ENCODE data around the gene AHCY. TPM values are rescaled to one million over a fixed set of nuclear protein-coding genes. Genes with fewer than 3 reads are reported as not detected.

Gene AHCY
- total RNA-seq, 3 donors from 2014 or later (not counting 1 experiment from before 2014, with no cell fraction given), result 7.1 to 8.3 (median 7.7) TPM

DNA sequence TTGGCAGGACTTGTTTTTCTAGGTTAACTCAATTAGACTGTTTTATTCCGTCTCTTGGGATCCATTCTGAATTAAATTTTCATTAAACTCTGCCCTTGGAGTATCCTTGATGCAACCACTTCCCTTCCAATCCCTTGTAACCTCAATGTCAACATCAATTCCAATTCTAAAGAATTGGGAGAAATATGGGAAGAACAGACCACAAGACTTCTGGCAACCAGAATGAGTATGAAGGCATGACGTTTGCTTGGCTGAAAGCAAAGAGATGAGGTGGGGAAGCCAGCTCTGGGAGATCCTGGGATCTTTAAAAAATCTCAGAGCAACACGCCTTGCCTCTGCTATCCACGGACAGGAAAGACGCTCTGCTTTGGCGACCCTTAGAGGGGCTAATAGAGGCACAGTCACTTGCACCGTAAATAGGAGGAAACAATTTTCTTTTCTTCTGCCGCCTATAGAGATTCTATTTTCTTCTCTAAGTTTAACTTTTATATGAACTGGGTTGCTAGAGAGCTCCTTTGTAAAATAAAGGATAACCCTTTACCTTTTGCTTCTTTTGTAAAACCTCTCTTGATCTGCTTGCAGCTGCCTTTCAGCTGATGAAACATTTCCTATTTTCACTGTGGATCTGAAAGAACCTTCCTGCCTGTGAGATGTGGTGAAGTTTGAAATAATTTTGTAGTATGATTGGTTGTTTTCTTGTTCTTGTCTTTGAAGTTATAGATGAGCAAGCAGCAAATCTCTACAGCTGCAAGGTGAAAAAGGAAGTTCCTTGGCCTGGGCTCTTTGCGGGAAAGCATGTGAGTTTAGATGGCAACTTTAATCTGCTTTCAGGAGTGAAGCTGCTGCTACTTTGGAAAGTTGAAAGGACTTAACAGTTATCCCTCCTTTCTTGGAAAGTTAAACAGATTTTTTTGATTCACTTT is 62.2 kb downstream of the AHCY start, which contains the start of gene ASIP:
TSS of gene ASIP (plus strand) at position 731 of the 923 bp plus-strand sequence. CDS start 18,952 bp downstream, outside the sequence.
- TF ChIP-seq, protein P1, sequence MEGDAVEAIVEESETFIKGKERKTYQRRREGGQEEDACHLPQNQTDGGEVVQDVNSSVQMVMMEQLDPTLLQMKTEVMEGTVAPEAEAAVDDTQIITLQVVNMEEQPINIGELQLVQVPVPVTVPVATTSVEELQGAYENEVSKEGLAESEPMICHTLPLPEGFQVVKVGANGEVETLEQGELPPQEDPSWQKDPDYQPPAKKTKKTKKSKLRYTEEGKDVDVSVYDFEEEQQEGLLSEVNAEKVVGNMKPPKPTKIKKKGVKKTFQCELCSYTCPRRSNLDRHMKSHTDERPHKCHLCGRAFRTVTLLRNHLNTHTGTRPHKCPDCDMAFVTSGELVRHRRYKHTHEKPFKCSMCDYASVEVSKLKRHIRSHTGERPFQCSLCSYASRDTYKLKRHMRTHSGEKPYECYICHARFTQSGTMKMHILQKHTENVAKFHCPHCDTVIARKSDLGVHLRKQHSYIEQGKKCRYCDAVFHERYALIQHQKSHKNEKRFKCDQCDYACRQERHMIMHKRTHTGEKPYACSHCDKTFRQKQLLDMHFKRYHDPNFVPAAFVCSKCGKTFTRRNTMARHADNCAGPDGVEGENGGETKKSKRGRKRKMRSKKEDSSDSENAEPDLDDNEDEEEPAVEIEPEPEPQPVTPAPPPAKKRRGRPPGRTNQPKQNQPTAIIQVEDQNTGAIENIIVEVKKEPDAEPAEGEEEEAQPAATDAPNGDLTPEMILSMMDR (IDR thresholded peaks at IDR 0.05), result no peak
- H3K4me1 Mint-ChIP-seq, result no peaks in the 10 kb centered on the region
- Histone ChIP-seq H3K4me1 (ENCODE audit: control insufficient read depth, insufficient read depth, low read length) (no peaks in the 10 kb centered on the region), H3K9me3 (ENCODE audit: control insufficient read depth, insufficient read depth, low read length) (no peaks in the 10 kb centered on the region), H3K27ac (ENCODE audit: low read length) (no peak within 1 kb of the TSS), H3K27me3 (ENCODE audit: control insufficient read depth, insufficient read depth, low read length) (no peaks in the 10 kb centered on the region), H3K4me3 (ENCODE audit: low read length) (no peak within 1 kb of the TSS), H3K36me3 (ENCODE audit: control insufficient read depth, insufficient read depth, low read length) (no peaks in the 10 kb centered on the region)
- H3K9me3 Mint-ChIP-seq, result peaks cover 2 to 5% of the 10 kb centered on the region in 2 donors
- H3K36me3 Mint-ChIP-seq, result peaks cover 14% of the 10 kb centered on the region
- ATAC-seq (no peak), DNase-seq (peak in 1 of 2 donors; percentile 21)
- H3K27me3 Mint-ChIP-seq (ENCODE audit: low read depth in 2 of 2), result peaks cover 15 to 37% of the 10 kb centered on the region in 2 donors
- 62% methylated on average over 8 of the region's 9 CpGs for WGBS (ENCODE audit: insufficient coverage)
- intact Hi-C loops (cut with micrococcal nuclease), result no loop called here
- H3K27ac Mint-ChIP-seq, result no peak within 1 kb of the TSS
- H3K4me3 Mint-ChIP-seq, result no peak within 1 kb of the TSS

DNA sequence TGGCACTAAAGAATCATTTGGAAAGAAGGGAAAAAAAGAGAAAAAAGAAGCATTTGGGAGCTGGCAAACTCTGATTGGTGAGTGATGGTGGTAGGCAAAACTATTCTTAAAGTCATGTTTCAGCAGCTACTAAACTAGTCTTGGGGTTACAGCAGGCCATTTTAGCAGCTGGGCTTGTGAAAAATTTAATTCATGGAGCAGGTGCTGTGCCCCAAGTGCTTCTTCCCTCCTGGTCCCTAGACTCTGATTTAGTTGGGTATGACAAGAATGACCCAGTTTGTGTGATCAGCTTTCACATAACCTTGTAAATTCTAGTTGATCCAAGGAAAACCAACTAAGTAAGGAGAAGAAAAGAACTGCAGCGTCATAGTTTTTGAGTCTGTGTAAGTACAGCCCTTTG is 63.0 kb downstream of the AHCY start:
- DNase-seq (no peak), ATAC-seq (no peak)
- Histone ChIP-seq H3K36me3 (ENCODE audit: control insufficient read depth, insufficient read depth, low read length) (no peaks in the 10 kb centered on the region), H3K27me3 (ENCODE audit: control insufficient read depth, insufficient read depth, low read length) (no peaks in the 10 kb centered on the region), H3K9me3 (ENCODE audit: control insufficient read depth, insufficient read depth, low read length) (no peaks in the 10 kb centered on the region), H3K4me1 (ENCODE audit: control insufficient read depth, insufficient read depth, low read length) (no peaks in the 10 kb centered on the region), H3K27ac (ENCODE audit: low read length) (no peak overlapping the region), H3K4me3 (ENCODE audit: low read length) (no peak overlapping the region)
- TF ChIP-seq, protein P1 (IDR thresholded peaks at IDR 0.05), result no peak
- 100% methylated on average over 1 of the region's 1 CpG for WGBS (ENCODE audit: insufficient coverage)
- intact Hi-C loops (cut with micrococcal nuclease), result no loop called here
- Mint-ChIP-seq H3K4me3 (no peak overlapping the region), H3K9me3 (peaks cover 2 to 5% of the 10 kb centered on the region in 2 donors), H3K27me3 (ENCODE audit: low read depth in 2 of 2) (peaks cover 17 to 37% of the 10 kb centered on the region in 2 donors), H3K4me1 (peaks cover 0 to 3% of the 10 kb centered on the region in 2 donors), H3K36me3 (peaks cover 14% of the 10 kb centered on the region), H3K27ac (no peak overlapping the region)

DNA sequence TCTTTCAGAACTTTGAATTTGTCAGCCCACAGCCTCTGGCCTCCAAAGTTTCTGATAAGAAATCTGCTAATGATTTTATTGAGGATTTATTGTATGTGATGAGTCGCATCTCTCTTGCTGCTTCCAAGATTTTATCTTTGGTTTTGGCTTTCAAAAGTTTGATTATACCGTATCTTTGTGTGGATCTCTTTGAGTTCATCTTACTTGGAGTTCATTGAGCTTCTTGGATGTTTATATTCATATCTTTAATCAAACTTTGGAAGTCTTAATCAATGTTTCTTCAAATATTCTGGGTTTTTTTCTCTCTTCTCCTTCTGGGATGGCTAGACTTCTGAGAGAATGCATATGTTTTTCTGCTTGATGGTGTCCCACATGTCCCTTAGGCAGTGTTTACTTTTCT is 65.2 kb downstream of the AHCY start:
- Mint-ChIP-seq H3K4me3 (no peak overlapping the region), H3K27me3 (ENCODE audit: low read depth in 2 of 2) (peaks cover 22 to 37% of the 10 kb centered on the region in 2 donors), H3K4me1 (peaks cover 0 to 3% of the 10 kb centered on the region in 2 donors), H3K36me3 (peaks cover 14% of the 10 kb centered on the region), H3K9me3 (peaks cover 2 to 5% of the 10 kb centered on the region in 2 donors), H3K27ac (no peak overlapping the region)
- TF ChIP-seq, protein P1 (IDR thresholded peaks at IDR 0.05), result no peak
- H3K36me3 ChIP-seq (ENCODE audit: control insufficient read depth, insufficient read depth, low read length), result no peaks in the 10 kb centered on the region
- WGBS (ENCODE audit: insufficient coverage), result 100% methylated on average over 1 of the region's 2 CpGs
- H3K27me3 ChIP-seq (ENCODE audit: control insufficient read depth, insufficient read depth, low read length), result peaks cover 3% of the 10 kb centered on the region
- DNase-seq (no peak), ATAC-seq (no peak)
- H3K4me3 ChIP-seq (ENCODE audit: low read length), result no peak overlapping the region
- no peaks in the 10 kb centered on the region for H3K4me1 ChIP-seq (ENCODE audit: control insufficient read depth, insufficient read depth, low read length)
- no peaks in the 10 kb centered on the region for H3K9me3 ChIP-seq (ENCODE audit: control insufficient read depth, insufficient read depth, low read length)
- intact Hi-C loops (cut with micrococcal nuclease), result no loop called here
- no peak overlapping the region for H3K27ac ChIP-seq (ENCODE audit: low read length)
